Measurements from ENCODE around the gene DNAJB6. TPM values are rescaled to one million over a fixed set of nuclear protein-coding genes. Genes with fewer than 3 reads are reported as not detected.
"Not testable (repeated sequence)": the region's sequence is repeated elsewhere in the genome, so short reads cannot be mapped to it uniquely, and the experiment has no call there.

DNAJB6 gene
- total and polyA plus RNA-seq, 2 of the 4 experiments (the other 2 are of a cell fraction) = 93.4 to 165 TPM

GRCh38 chr7:157454003-157454402, 117.2 kb downstream of the DNAJB6 start:
- DNase-seq; H2BK5ac ChIP-seq (ENCODE audit: low read depth, low read length, poor library complexity, severe bottlenecking); intact Hi-C loops (cut with micrococcal nuclease); ATAC-seq (ENCODE audit: low read depth); H3K4ac ChIP-seq (ENCODE audit: low read depth, low read length); H3K56ac ChIP-seq (ENCODE audit: extremely low read depth, insufficient read depth, low read length); H3K14ac ChIP-seq (replicated peaks; ENCODE audit: low read depth, low read length); H3K9ac ChIP-seq (ENCODE audit: low read depth, low read length); H2BK15ac ChIP-seq (ENCODE audit: low read depth, low read length); H3K4me1 ChIP-seq (ENCODE audit: control insufficient read depth, insufficient read depth, low read length); in situ Hi-C loops (cut with MboI; ENCODE audit: low sequenced_read_pairs); H3K27ac ChIP-seq (ENCODE audit: insufficient read depth, low read length); H3K9me1 ChIP-seq (ENCODE audit: insufficient read depth, low read length); H4K8ac ChIP-seq (ENCODE audit: low read depth in 2 of 2, low read length in 2 of 2); H4K91ac ChIP-seq (ENCODE audit: insufficient read depth, low read depth, low read length); H3K27me3 ChIP-seq (ENCODE audit: control insufficient read depth, insufficient read depth, low read length); H2AK5ac ChIP-seq (ENCODE audit: low read depth, low read length); H2AFZ ChIP-seq (replicated peaks; ENCODE audit: low read length, poor library complexity); POLR2A ChIA-PET (ENCODE audit: unreplicated experiment); H3K9me3 ChIP-seq (ENCODE audit: control insufficient read depth, insufficient read depth, low read length); H3K18ac ChIP-seq (ENCODE audit: low read depth, low read length); H3K4me2 ChIP-seq (ENCODE audit: low read depth, low read length); H4K20me1 ChIP-seq (ENCODE audit: insufficient read depth, low read length); CTCF ChIA-PET; dilution Hi-C loops (cut with HindIII; ENCODE audit: low sequenced_read_pairs, unreplicated experiment); H2BK120ac ChIP-seq (ENCODE audit: low read depth, low read length); H2BK20ac ChIP-seq (ENCODE audit: low read depth, low read length); H4K5ac ChIP-seq (ENCODE audit: low read depth, low read length); H3K36me3 ChIP-seq (ENCODE audit: control insufficient read depth, insufficient read depth, low read length); H2AK9ac ChIP-seq (replicated peaks; ENCODE audit: low read depth, low read length, poor library complexity); H3K79me1 ChIP-seq (ENCODE audit: low read depth in 1 of 2, low read length in 2 of 2); H3K23ac ChIP-seq (ENCODE audit: low read depth, low read length); BruUV-seq (replicated peaks); H3K4me3 ChIP-seq (ENCODE audit: insufficient read depth, low read depth, low read length): not testable (repeated sequence)
- 69% methylated on average over 7 of the region's 12 CpGs; no CpG with 5 or more reads in 1 of the 2 experiments for WGBS, 2 experiments (ENCODE audit: extremely low coverage in 2 of 2, insufficient read length in 1 of 2)

Measured in IMR-90 (cell line).